ENCODE data around the gene IGFBP1.
"Not testable (repeated sequence)": the region's sequence is repeated elsewhere in the genome, so short reads cannot be mapped to it uniquely, and the experiment has no call there.

DNA sequence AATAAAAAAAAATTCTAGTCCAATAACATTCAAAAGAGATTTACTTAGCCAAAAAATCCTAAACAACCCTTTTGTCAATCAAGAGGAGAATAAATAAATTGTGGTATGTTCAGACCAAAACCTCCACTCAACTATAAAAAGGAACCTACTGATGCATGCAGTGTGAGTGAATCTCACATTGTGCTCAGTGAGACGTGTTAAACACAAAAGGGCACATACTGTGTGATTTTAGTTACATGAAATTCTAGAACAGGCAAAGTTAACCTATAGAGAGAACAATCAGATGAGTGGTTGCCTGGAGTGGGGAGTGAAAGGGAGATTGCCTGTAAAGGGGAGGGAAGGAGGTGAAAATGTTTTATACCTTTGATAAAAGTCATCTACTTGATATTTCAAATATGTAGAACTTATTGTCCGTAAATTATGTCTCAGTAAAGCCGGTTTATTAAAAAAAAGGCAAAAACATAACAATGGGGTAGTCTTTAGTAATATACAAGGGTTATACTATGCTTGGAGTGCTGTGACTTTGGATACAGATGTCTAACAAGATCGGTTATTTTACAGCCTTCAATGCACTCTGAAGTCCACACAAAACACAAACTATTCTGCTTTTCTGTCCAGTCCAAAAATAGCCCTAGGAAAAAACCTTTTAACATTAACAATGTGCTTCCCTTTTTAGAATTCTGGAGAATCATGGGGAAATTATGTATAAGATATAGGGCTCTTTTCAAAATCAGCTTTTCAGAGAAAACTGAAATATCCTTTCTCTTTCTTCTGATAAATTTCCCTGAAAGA is 46.2 kb upstream of the IGFBP1 start:
- TF ChIP-seq POLR2AphosphoS5, POLR2A, EP300 (IDR thresholded peaks at IDR 0.05): not testable (repeated sequence)
- TF ChIP-seq, protein P1, sequence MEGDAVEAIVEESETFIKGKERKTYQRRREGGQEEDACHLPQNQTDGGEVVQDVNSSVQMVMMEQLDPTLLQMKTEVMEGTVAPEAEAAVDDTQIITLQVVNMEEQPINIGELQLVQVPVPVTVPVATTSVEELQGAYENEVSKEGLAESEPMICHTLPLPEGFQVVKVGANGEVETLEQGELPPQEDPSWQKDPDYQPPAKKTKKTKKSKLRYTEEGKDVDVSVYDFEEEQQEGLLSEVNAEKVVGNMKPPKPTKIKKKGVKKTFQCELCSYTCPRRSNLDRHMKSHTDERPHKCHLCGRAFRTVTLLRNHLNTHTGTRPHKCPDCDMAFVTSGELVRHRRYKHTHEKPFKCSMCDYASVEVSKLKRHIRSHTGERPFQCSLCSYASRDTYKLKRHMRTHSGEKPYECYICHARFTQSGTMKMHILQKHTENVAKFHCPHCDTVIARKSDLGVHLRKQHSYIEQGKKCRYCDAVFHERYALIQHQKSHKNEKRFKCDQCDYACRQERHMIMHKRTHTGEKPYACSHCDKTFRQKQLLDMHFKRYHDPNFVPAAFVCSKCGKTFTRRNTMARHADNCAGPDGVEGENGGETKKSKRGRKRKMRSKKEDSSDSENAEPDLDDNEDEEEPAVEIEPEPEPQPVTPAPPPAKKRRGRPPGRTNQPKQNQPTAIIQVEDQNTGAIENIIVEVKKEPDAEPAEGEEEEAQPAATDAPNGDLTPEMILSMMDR (IDR thresholded peaks at IDR 0.05), result not testable (repeated sequence)

Data from upper lobe of left lung (tissue), 4 donors.